ENCODE measurements around the gene KCTD16.

Gene KCTD16

DNA sequence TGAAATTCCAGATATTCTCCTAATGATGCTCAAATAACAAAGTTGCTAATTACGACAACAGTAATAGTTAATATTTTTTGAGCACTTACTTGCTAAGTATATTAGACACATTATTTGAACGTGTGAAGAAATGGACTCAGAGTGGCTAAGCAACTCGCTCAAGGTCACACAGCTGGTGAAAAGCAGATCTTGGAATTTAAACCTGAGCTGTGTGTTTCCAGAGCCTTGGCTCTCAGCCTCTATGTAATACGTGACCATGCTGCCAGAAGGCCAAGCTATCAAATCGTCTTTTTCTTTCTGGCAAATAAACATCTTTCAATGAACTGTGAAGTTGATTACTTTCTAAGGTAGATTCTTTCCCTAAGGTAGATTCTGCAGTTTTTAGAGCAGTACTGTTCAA lies 61.6 kb downstream of the KCTD16 start:
- H3K4me3 ChIP-seq (ENCODE audit: low read depth in 1 of 5, low read length in 5 of 5): no peak overlapping the region
- H3K36me3 ChIP-seq (ENCODE audit: control insufficient read depth in 5 of 5, insufficient read depth in 5 of 5, low read length in 5 of 5): no peaks in the 10 kb centered on the region
- H3K27me3 ChIP-seq (ENCODE audit: control insufficient read depth in 5 of 5, insufficient read depth in 4 of 5, low read length in 5 of 5): no peaks in the 10 kb centered on the region
- H3K9me3 ChIP-seq (ENCODE audit: control insufficient read depth in 5 of 5, low read length in 5 of 5): no peaks in the 10 kb centered on the region
- no peaks in the 10 kb centered on the region for H3K4me1 ChIP-seq (ENCODE audit: control insufficient read depth in 5 of 5, insufficient read depth in 5 of 5, low read length in 5 of 5)
- no peak overlapping the region for H3K27ac ChIP-seq (ENCODE audit: low read depth, low read length)
- no peak overlapping the region for H3K9ac ChIP-seq (ENCODE audit: low read length in 5 of 5)

DNA sequence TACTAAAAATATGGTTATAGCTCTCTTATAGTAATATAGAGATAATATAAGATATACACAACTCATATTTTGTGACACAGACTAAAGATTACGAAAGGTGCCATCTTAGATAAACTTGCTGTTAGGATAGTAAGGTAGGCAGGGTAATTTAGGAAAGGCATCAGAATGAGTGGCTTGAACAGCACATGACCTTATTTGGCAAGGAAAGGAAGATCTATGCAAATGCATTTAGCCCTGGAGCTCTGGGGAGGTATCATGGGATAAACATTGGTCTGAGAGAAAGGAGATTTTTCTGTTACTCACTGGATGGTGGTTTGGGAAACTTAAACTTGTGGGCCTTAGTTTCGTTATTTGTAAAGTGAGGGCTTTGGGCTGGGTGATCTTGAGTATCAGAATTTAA lies 65.8 kb downstream of the KCTD16 start:
- H3K27me3 ChIP-seq (ENCODE audit: control insufficient read depth in 5 of 5, insufficient read depth in 4 of 5, low read length in 5 of 5): no peaks in the 10 kb centered on the region
- no peaks in the 10 kb centered on the region for H3K9me3 ChIP-seq (ENCODE audit: control insufficient read depth in 5 of 5, low read length in 5 of 5)
- H3K27ac ChIP-seq (ENCODE audit: low read depth, low read length): no peak overlapping the region
- no peak overlapping the region for H3K9ac ChIP-seq (ENCODE audit: low read length in 5 of 5)
- H3K4me1 ChIP-seq (ENCODE audit: control insufficient read depth in 5 of 5, insufficient read depth in 5 of 5, low read length in 5 of 5): no peaks in the 10 kb centered on the region
- H3K36me3 ChIP-seq (ENCODE audit: control insufficient read depth in 5 of 5, insufficient read depth in 5 of 5, low read length in 5 of 5): no peaks in the 10 kb centered on the region
- no peak overlapping the region for H3K4me3 ChIP-seq (ENCODE audit: low read depth in 1 of 5, low read length in 5 of 5)

DNA sequence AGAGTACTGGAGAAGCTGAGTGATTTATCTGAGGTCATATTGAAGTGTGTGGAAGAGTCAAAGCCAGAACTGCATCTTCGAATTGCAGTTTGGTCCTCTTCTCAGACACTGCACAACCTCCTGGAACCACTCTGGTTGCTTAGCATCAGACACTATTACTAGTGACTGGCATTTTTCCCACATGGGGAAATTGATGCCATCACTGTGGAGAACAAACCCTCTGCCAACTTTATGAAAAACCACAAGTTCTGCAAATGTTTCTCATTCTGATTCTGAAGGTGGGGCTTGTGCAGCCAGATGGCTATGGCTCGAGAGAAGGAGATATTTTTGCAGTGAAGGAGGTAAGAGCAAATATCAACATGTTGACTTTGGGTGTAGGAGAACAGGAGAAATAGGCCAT lies 67.2 kb downstream of the KCTD16 start:
- Histone ChIP-seq H3K4me1 (ENCODE audit: control insufficient read depth in 5 of 5, insufficient read depth in 5 of 5, low read length in 5 of 5) (no peaks in the 10 kb centered on the region), H3K9me3 (ENCODE audit: control insufficient read depth in 5 of 5, low read length in 5 of 5) (no peaks in the 10 kb centered on the region), H3K27ac (ENCODE audit: low read depth, low read length) (no peak overlapping the region), H3K27me3 (ENCODE audit: control insufficient read depth in 5 of 5, insufficient read depth in 4 of 5, low read length in 5 of 5) (no peaks in the 10 kb centered on the region), H3K36me3 (ENCODE audit: control insufficient read depth in 5 of 5, insufficient read depth in 5 of 5, low read length in 5 of 5) (no peaks in the 10 kb centered on the region), H3K4me3 (ENCODE audit: low read depth in 1 of 5, low read length in 5 of 5) (no peak overlapping the region), H3K9ac (ENCODE audit: low read length in 5 of 5) (no peak overlapping the region)

DNA sequence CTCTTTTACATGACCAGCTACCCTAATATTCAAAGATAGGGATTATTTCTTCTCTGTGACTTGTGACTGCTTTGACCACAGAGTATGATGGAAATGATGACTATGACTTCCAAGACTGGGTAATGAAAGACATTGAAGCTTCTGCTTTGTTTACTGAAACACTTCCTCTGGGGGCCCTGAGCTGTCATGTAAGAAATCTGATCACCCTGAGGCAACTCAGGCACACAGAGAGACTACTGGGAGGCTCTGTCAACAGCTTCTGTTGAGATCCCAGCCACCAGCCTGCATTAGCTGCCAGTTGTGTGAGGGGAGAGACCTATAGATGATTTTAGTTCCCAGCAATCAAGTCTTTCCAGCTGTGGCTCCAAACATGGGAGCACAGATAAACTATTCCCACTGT lies 76.5 kb downstream of the KCTD16 start:
- no peak overlapping the region for H3K4me3 ChIP-seq (ENCODE audit: low read depth in 1 of 5, low read length in 5 of 5)
- H3K27ac ChIP-seq (ENCODE audit: low read depth, low read length): no peak overlapping the region
- no peaks in the 10 kb centered on the region for H3K36me3 ChIP-seq (ENCODE audit: control insufficient read depth in 5 of 5, insufficient read depth in 5 of 5, low read length in 5 of 5)
- no peaks in the 10 kb centered on the region for H3K27me3 ChIP-seq (ENCODE audit: control insufficient read depth in 5 of 5, insufficient read depth in 4 of 5, low read length in 5 of 5)
- H3K9ac ChIP-seq (ENCODE audit: low read length in 5 of 5): no peak overlapping the region
- H3K9me3 ChIP-seq (ENCODE audit: control insufficient read depth in 5 of 5, low read length in 5 of 5): no peaks in the 10 kb centered on the region
- no peaks in the 10 kb centered on the region for H3K4me1 ChIP-seq (ENCODE audit: control insufficient read depth in 5 of 5, insufficient read depth in 5 of 5, low read length in 5 of 5)

DNA sequence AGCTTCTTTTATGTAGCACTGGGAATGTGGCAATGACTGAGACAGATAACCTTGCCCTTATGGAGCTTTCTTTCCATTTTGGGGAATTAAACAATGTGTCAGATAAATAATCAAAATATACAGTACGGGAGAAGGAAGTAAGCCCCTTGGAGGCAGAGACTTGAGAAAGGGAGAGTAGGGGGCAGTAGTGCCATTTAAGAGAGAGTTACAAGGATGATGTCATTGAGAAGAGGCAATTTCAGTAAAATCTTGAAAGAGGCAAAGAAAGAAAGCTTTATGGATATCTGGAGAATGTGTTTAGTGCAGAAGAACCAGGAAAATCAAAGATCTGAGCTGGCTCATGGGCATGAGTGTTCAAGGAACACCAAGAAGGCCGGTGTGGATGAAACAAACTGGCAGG lies 77.3 kb downstream of the KCTD16 start:
- Histone ChIP-seq H3K27me3 (ENCODE audit: control insufficient read depth in 5 of 5, insufficient read depth in 4 of 5, low read length in 5 of 5) (no peaks in the 10 kb centered on the region), H3K27ac (ENCODE audit: low read depth, low read length) (no peak overlapping the region), H3K4me3 (ENCODE audit: low read depth in 1 of 5, low read length in 5 of 5) (no peak overlapping the region), H3K4me1 (ENCODE audit: control insufficient read depth in 5 of 5, insufficient read depth in 5 of 5, low read length in 5 of 5) (no peaks in the 10 kb centered on the region), H3K36me3 (ENCODE audit: control insufficient read depth in 5 of 5, insufficient read depth in 5 of 5, low read length in 5 of 5) (no peaks in the 10 kb centered on the region), H3K9ac (ENCODE audit: low read length in 5 of 5) (no peak overlapping the region), H3K9me3 (ENCODE audit: control insufficient read depth in 5 of 5, low read length in 5 of 5) (no peaks in the 10 kb centered on the region)

DNA sequence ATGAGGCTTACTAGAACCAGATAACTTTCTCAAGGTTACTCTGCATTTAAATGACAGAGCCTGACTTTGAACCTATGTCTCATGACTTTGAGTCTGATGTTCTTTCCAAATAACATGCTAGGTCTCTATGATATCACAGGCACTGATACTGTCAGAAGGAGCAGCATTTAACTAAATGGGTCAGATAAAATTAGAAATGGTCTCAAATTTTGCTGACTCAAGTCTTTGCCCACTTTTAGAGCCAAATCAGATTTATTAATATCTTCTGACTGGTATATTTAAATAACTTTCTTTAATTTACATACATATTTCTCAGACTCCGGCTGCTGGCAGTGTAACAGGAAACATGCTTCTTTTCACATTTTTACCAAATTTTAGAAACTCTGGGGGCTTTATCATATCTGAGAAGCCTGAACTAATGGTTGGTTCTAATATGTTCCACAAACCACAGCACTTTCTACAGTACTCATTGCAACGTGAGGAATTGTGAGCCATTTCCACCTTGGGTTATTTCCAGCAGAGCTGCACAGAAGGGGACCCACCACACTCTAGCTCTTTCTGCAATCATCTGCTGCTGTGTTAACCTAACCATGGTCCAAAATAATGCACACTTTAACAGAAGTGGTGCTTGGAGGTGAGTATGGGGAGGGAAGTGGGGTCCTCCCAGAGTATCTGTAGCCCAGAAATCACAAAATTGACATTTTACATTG lies 79.2 kb downstream of the KCTD16 start:
- peaks cover 0 to 3% (median 0%) of the 10 kb centered on the region in 5 donors for H3K27me3 ChIP-seq (ENCODE audit: control insufficient read depth in 5 of 5, insufficient read depth in 4 of 5, low read length in 5 of 5)
- no peaks in the 10 kb centered on the region for H3K36me3 ChIP-seq (ENCODE audit: control insufficient read depth in 5 of 5, insufficient read depth in 5 of 5, low read length in 5 of 5)

DNA sequence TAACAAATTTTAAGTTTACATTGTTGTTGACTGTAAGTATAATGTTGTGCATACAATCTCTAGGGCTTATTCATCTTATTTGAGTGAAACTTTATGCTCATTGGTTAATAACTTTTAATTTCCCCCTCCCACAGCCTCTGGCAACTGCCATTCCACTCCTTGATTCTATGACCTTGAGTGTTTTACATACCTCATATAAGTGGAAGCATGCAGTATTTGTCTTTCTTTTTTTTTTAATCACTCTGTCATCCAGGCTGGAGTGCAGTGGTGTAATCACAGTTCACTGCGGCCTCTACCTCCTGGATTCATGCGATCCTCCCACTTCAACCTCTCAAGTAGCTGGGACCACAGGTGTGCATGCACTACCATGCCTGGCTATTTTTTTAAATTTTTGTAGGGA lies 83.9 kb downstream of the KCTD16 start:
- H3K4me1 ChIP-seq (ENCODE audit: control insufficient read depth in 5 of 5, insufficient read depth in 5 of 5, low read length in 5 of 5): no peaks in the 10 kb centered on the region
- H3K27ac ChIP-seq (ENCODE audit: low read depth, low read length): no peak overlapping the region
- no peaks in the 10 kb centered on the region for H3K36me3 ChIP-seq (ENCODE audit: control insufficient read depth in 5 of 5, insufficient read depth in 5 of 5, low read length in 5 of 5)
- H3K9ac ChIP-seq (ENCODE audit: low read length in 5 of 5): no peak overlapping the region
- no peaks in the 10 kb centered on the region for H3K9me3 ChIP-seq (ENCODE audit: control insufficient read depth in 5 of 5, low read length in 5 of 5)
- H3K27me3 ChIP-seq (ENCODE audit: control insufficient read depth in 5 of 5, insufficient read depth in 4 of 5, low read length in 5 of 5): peaks cover 0 to 3% (median 0%) of the 10 kb centered on the region in 5 donors
- H3K4me3 ChIP-seq (ENCODE audit: low read depth in 1 of 5, low read length in 5 of 5): no peak overlapping the region

More for the DNA sequence above, 79.2 kb downstream of the KCTD16 start:
- Histone ChIP-seq H3K9me3 (ENCODE audit: control insufficient read depth in 5 of 5, low read length in 5 of 5) (no peaks in the 10 kb centered on the region), H3K27ac (ENCODE audit: low read depth, low read length) (no peak overlapping the region), H3K4me3 (ENCODE audit: low read depth in 1 of 5, low read length in 5 of 5) (no peak overlapping the region), H3K9ac (ENCODE audit: low read length in 5 of 5) (no peak overlapping the region), H3K4me1 (ENCODE audit: control insufficient read depth in 5 of 5, insufficient read depth in 5 of 5, low read length in 5 of 5) (no peaks in the 10 kb centered on the region)

DNA sequence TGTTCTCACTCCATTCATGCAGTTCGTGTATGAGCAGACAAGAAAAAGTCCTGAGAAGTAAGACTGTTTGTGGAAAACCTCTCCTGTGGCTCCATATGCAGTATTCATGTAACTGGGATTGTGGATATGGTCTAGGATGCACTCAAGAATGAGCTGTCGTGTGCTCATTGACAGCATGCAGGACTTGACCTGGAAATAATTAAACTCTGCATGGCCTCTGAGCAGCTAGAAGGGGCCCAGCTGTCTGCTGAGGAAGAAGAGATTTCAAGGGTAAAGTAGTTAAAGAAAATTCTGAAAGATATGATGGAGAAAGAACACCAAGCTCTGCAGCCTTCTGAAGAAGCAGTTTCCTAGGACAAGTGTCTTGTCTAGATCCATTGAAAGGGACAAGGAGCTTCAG lies 89.4 kb downstream of the KCTD16 start:
- no peaks in the 10 kb centered on the region for H3K4me1 ChIP-seq (ENCODE audit: control insufficient read depth in 5 of 5, insufficient read depth in 5 of 5, low read length in 5 of 5)
- no peak overlapping the region for H3K9ac ChIP-seq (ENCODE audit: low read length in 5 of 5)
- no peaks in the 10 kb centered on the region for H3K27me3 ChIP-seq (ENCODE audit: control insufficient read depth in 5 of 5, insufficient read depth in 4 of 5, low read length in 5 of 5)
- H3K4me3 ChIP-seq (ENCODE audit: low read depth in 1 of 5, low read length in 5 of 5): no peak overlapping the region
- H3K36me3 ChIP-seq (ENCODE audit: control insufficient read depth in 5 of 5, insufficient read depth in 5 of 5, low read length in 5 of 5): no peaks in the 10 kb centered on the region
- peaks cover 0 to 2% (median 0%) of the 10 kb centered on the region in 5 donors for H3K9me3 ChIP-seq (ENCODE audit: control insufficient read depth in 5 of 5, low read length in 5 of 5)
- H3K27ac ChIP-seq (ENCODE audit: low read depth, low read length): no peak overlapping the region

DNA sequence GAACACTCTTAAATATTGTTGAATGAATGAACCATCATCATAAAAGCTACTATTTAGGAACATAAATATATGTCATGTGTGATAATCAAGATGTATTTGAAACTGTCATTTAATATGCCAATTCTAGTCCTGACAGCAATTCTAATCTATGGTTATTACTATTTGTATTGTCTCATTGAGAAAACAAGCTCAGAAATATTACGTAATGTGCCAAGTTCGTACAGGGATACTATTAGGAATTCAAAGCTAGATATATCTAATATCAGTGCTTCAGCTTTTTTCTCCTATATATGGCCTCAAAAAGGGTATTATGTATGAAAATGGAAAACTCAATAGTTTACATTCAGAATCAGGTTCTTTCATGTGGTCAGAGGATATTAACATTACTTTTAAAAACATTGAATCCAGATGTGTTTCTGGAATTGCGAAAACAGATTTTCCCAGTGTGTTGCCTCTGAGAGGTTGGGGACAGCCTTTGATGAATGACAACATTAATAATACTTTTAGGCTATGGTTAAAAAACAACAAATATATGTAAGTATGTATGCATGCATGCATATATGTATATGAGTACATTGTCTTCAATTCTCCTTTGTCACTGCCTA lies 95.1 kb downstream of the KCTD16 start:
- Histone ChIP-seq H3K36me3 (ENCODE audit: control insufficient read depth in 5 of 5, insufficient read depth in 5 of 5, low read length in 5 of 5) (no peaks in the 10 kb centered on the region), H3K27me3 (ENCODE audit: control insufficient read depth in 5 of 5, insufficient read depth in 4 of 5, low read length in 5 of 5) (no peaks in the 10 kb centered on the region), H3K4me3 (ENCODE audit: low read depth in 1 of 5, low read length in 5 of 5) (no peak overlapping the region), H3K27ac (ENCODE audit: low read depth, low read length) (no peak overlapping the region), H3K4me1 (ENCODE audit: control insufficient read depth in 5 of 5, insufficient read depth in 5 of 5, low read length in 5 of 5) (no peaks in the 10 kb centered on the region), H3K9me3 (ENCODE audit: control insufficient read depth in 5 of 5, low read length in 5 of 5) (peaks cover 0 to 4% (median 0%) of the 10 kb centered on the region in 5 donors), H3K9ac (ENCODE audit: low read length in 5 of 5) (no peak overlapping the region)

DNA sequence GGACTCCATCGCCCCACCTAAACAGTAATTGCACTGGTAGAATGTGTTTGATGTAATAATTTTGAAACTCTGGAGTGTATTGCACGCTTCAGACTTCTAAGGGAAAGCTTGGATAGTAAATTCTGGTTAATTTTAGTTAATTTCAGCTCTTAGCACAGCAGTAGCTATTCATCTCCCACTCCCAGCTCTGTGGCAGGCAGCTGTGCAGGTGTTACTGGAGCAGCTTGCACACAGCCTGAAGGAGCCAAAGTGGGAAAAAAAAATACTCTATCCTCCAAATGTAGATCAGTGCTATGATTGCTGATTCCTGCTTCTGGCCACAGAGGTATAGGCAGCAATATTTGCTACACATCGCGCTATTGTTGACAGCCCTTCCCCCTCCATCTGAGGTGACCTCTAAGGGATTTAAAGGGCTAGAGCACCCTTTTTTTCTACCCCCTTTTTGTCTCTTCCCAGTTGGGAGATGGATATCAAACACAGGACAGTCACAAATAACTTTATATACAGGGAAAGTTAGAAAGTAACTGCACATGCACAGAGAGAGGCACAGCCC lies 97.4 kb downstream of the KCTD16 start:
- Histone ChIP-seq H3K4me3 (ENCODE audit: low read depth in 1 of 5, low read length in 5 of 5) (no peak overlapping the region), H3K4me1 (ENCODE audit: control insufficient read depth in 5 of 5, insufficient read depth in 5 of 5, low read length in 5 of 5) (no peaks in the 10 kb centered on the region), H3K9me3 (ENCODE audit: control insufficient read depth in 5 of 5, low read length in 5 of 5) (peaks cover 0 to 4% (median 0%) of the 10 kb centered on the region in 5 donors), H3K36me3 (ENCODE audit: control insufficient read depth in 5 of 5, insufficient read depth in 5 of 5, low read length in 5 of 5) (no peaks in the 10 kb centered on the region), H3K27ac (ENCODE audit: low read depth, low read length) (no peak overlapping the region), H3K27me3 (ENCODE audit: control insufficient read depth in 5 of 5, insufficient read depth in 4 of 5, low read length in 5 of 5) (no peaks in the 10 kb centered on the region), H3K9ac (ENCODE audit: low read length in 5 of 5) (no peak overlapping the region)
